ENCODE data around the gene TPCN1. TPM values are rescaled to one million over a fixed set of nuclear protein-coding genes. Genes with fewer than 3 reads are reported as not detected.

TPCN1 gene
- total RNA-seq, 1 experiment from 2014 or later = 29.7 TPM

DNA sequence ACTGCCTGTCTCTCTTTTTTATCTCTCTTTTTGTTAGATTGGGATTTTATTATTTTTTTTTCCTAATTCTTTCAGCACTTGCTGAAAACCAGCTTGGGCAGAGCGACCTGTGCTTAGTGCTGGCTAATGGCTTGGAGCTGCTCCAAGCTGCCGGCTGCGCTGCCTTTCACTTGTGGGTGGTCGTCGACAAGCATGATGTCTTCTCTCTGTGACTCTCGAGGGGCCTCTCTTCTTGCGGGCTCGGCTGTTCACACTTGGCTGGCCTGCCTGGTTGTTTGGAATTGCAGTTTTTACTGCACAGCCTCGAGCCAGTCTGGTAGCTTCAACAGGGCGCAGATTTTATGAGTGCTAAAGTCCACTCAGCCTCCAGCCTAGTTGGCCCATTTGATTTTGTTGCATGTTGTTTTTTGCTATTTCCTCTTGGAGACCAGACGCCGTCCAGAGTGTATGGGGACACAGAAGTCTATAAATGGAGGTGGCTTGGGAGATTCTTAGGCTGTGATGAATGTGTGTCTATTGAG is 18.6 kb downstream of the TPCN1 start:
- no peak for ATAC-seq
- Histone ChIP-seq H3K27ac (ENCODE audit: low read depth, low read length) (no peak overlapping the region), H3K36me3 (ENCODE audit: control insufficient read depth in 1 of 2, insufficient read depth in 2 of 2, low read length in 2 of 2) (no peaks in the 10 kb centered on the region), H3K4me1 (ENCODE audit: control insufficient read depth in 1 of 2, insufficient read depth in 2 of 2, low read length in 2 of 2) (peaks cover 1 to 16% of the 10 kb centered on the region in 2 experiments; a peak in 3 of 4 replicates), H3K9me3 (ENCODE audit: control insufficient read depth in 1 of 2, insufficient read depth in 1 of 2, low read depth in 1 of 2, low read length in 2 of 2) (no peaks in the 10 kb centered on the region), H3K79me2 (ENCODE audit: insufficient read depth, low read length) (no peaks in the 10 kb centered on the region), H3K4me2 (ENCODE audit: low read length) (no peak overlapping the region), H4K20me1 (ENCODE audit: insufficient read depth) (no peaks in the 10 kb centered on the region), H2AFZ (ENCODE audit: low read depth, low read length, poor library complexity, severe bottlenecking) (no peak overlapping the region), H3K9ac (ENCODE audit: low read length) (no peak overlapping the region), H3K9me2 (ENCODE audit: insufficient read depth) (no peaks in the 10 kb centered on the region), H3K4me3 (replicated peaks in 1 of 2; ENCODE audit: low read depth in 1 of 2, low read length in 2 of 2) (no peak overlapping the region), H3K27me3 (ENCODE audit: insufficient read depth, low read length) (no peaks in the 10 kb centered on the region)
- RAD21 ChIA-PET (ENCODE audit: low non-redundant PET in 1 of 2, low total read pairs in 2 of 2, uncharacterized antibody in 2 of 2, unreplicated experiment in 2 of 2) = no interaction called here
- TF ChIP-seq CEBPB (IDR thresholded peaks at IDR 0.05; ENCODE audit: low read depth) = no peak
- TF ChIP-seq JUND (IDR thresholded peaks at IDR 0.05) = no peak
- CTCF ChIA-PET = no interaction called here
- no TSS peak for BruUV-seq (replicated peaks)
- intact Hi-C loops (cut with micrococcal nuclease) = no loop called here
- DNase-seq (ENCODE audit: low read depth, low spot score) = no peak
- POLR2A ChIA-PET = interaction anchor here (0.6 kb wide), 1 partner anchor 34 kb away, joined by 3 read pairs; no protein-coding TSS in a partner anchor

- H3K9ac ChIP-seq (ENCODE audit: low read length) = no peak overlapping the region
- no peak overlapping the region for H2AFZ ChIP-seq (ENCODE audit: low read depth, low read length, poor library complexity, severe bottlenecking)
- H4K20me1 ChIP-seq (ENCODE audit: insufficient read depth) = no peaks in the 10 kb centered on the region
- ChIA-PET POLR2A (interaction anchor here (0.6 kb wide), 1 partner anchor 35 kb away, joined by 3 read pairs; no protein-coding TSS in a partner anchor), RAD21 (ENCODE audit: low non-redundant PET in 1 of 2, low total read pairs in 2 of 2, uncharacterized antibody in 2 of 2, unreplicated experiment in 2 of 2) (no interaction called here), CTCF (no interaction called here)
- H3K4me1 ChIP-seq (ENCODE audit: control insufficient read depth in 1 of 2, insufficient read depth in 2 of 2, low read length in 2 of 2) = peaks cover 3 to 16% of the 10 kb centered on the region in 2 experiments; a peak in 3 of 4 replicates
- no peaks in the 10 kb centered on the region for H3K9me2 ChIP-seq (ENCODE audit: insufficient read depth)
- TF ChIP-seq, protein P1, sequence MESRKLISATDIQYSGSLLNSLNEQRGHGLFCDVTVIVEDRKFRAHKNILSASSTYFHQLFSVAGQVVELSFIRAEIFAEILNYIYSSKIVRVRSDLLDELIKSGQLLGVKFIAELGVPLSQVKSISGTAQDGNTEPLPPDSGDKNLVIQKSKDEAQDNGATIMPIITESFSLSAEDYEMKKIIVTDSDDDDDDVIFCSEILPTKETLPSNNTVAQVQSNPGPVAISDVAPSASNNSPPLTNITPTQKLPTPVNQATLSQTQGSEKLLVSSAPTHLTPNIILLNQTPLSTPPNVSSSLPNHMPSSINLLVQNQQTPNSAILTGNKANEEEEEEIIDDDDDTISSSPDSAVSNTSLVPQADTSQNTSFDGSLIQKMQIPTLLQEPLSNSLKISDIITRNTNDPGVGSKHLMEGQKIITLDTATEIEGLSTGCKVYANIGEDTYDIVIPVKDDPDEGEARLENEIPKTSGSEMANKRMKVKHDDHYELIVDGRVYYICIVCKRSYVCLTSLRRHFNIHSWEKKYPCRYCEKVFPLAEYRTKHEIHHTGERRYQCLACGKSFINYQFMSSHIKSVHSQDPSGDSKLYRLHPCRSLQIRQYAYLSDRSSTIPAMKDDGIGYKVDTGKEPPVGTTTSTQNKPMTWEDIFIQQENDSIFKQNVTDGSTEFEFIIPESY (IDR thresholded peaks at IDR 0.05; ENCODE audit: extremely low read depth, insufficient replicate concordance, low read length) = no peak
- TF ChIP-seq POLR2A (IDR thresholded peaks at IDR 0.05; ENCODE audit: borderline replicate concordance, extremely low read depth, insufficient read depth, insufficient read length) (no peak), ELF1 (IDR thresholded peaks at IDR 0.05; ENCODE audit: borderline replicate concordance, low read depth) (no peak), RAD21 (IDR thresholded peaks at IDR 0.05; ENCODE audit: low read depth) (no peak)
- no peak overlapping the region for H3K4me2 ChIP-seq (ENCODE audit: low read length)
- no peaks in the 10 kb centered on the region for H3K27me3 ChIP-seq (ENCODE audit: insufficient read depth, low read length)
- no peaks in the 10 kb centered on the region for H3K79me2 ChIP-seq (ENCODE audit: insufficient read depth, low read length)
- H3K36me3 ChIP-seq (ENCODE audit: control insufficient read depth in 1 of 2, insufficient read depth in 2 of 2, low read length in 2 of 2) = no peaks in the 10 kb centered on the region
- intact Hi-C loops (cut with micrococcal nuclease) = no loop called here
- H3K9me3 ChIP-seq (ENCODE audit: control insufficient read depth in 1 of 2, insufficient read depth in 1 of 2, low read depth in 1 of 2, low read length in 2 of 2) = no peaks in the 10 kb centered on the region
- BruUV-seq (replicated peaks) = no TSS peak
- no peak overlapping the region for H3K27ac ChIP-seq (ENCODE audit: low read depth, low read length)
- ATAC-seq (no peak), DNase-seq (ENCODE audit: low read depth, low spot score) (no peak)
- H3K4me3 ChIP-seq (replicated peaks in 1 of 2; ENCODE audit: low read depth in 1 of 2, low read length in 2 of 2) = no peak overlapping the region
Measured at GRCh38 chr12:113240395-113240794, 19.1 kb downstream of the TPCN1 start.

Measured in HCT116 (cell line).